Hematopoietic multipotent progenitor cell treated with erythropoietin and hydrocortisone succinate and interleukin-3 and kit ligand, for 15 days (in vitro differentiated cells): ENCODE results near the gene FOXC2.

Experiments used
- DNase-seq: peaks from one replicate; pipeline ENCODE4 v3.0.0-alpha.2; 2015; ENCODE audit warnings: low spot score

FOXC2 gene

DNA sequence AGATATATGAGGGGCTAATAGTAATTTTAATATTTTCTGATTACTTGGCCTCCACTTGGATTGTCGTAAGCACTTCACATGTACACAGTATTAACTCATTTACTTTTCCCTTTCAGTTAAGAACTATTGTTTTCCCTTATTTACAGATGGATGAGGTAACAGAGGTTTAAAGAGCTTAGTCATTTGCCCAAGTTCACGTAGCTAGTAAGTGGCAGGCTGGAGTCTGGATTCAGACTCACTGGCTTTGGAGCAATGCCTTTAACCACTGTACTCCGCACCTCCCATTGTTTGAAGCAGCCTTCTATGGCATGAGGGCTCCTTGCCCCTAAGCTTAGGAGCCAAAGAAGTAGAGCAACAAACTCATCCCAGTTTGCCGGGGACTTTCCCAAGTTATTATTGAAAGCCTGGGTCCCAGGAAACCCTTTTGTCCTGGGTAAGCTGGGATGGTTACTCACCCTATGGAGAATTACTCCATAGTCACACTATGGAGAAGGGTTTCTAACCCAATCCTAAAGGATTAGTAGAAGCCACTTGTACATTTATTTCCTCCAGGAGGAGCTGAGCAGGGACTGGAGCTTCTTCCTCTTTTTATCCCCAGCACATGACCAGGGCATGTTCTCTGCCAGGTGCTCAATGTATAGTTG, 24.0 kb downstream of the FOXC2 start:
- no peak for DNase-seq

- no peak for DNase-seq
These were observed 24.6 kb downstream of the FOXC2 start for GRCh38 chr16:86591270-86591669.

- no peak for DNase-seq
These were observed 27.4 kb downstream of the FOXC2 start for GRCh38 chr16:86593913-86594620.

- no peak for DNase-seq
These were observed 28.1 kb downstream of the FOXC2 start for GRCh38 chr16:86594721-86595120.

- DNase-seq: no peak
These were observed 29.5 kb downstream of the FOXC2 start for GRCh38 chr16:86595983-86596605.

DNA sequence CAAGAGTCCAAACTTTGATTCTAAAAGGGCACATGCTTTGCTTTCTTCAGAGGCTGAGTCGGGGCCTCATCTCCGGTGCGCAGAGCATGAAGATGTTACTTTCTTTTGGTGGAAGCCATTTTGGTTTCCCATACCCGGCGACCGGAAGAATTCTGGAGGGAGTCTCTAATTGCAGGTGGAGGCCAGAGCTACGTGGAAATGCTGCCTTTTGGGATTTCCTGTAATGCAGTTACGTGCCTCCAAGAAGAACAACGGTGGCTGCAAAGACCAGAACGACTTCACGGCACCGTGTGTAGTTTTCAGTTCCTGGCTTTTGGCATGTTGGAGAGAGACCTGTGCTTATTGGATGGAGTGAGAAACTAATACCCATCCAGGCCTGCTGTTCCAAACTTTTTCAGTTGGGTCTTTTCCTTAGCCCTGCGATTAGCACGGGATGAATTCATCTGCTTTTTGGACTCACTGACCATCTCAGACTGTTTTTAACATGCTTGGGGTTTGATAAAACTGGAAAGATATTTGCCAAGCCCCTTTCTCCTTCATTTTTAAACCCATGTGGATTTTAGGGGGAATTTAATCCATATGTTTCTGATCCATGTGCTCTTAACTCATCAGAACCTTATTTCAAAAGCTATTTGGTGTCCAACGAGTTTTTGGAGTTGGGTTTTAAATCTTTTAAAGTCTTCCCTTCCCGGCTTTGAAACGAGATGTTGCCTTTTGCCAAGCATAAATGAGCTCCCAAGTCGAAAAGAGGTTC, 30.7 kb downstream of the FOXC2 start:
- no peak for DNase-seq

DNA sequence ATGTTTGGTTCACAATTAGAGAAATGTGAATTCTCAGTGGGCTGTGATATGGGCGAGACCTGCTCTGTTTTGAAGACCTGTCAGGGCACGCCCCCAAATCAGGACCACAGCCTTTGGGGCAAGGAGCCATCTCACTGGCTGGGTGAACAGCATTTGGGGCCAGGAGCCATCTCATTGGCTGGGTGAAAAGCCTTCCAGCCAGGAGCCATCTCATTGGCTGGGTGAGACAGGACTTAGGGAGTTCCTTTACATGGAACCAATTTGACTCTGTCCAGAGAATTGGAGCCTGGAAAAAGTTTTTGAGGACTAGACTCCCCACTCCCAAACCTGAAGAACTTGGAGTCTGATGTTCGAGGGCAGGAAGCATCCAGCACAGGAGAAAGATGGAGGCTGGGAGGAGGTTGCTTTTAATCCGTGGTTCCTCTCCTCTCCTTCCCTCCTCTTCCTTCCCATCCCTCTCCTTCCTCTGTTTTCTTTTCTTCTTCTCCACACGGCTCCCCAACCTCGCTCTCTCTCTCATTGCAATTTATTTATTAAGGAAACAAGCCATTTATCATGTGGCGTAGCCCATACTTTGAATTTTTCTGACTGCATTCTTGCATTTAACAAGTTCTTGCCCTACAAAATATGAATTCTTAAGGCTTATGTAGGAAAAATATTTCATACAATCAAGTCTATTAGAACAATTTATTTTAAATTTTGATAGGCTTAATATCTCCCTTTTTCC, 31.4 kb downstream of the FOXC2 start:
- no peak for DNase-seq

GRCh38 chr16:86598607-86599565, 32.3 kb downstream of the FOXC2 start:
- DNase-seq: no peak

GRCh38 chr16:86601356-86601755, 34.7 kb downstream of the FOXC2 start:
- no peak for DNase-seq

- no peak for DNase-seq
These were observed 35.9 kb downstream of the FOXC2 start for GRCh38 chr16:86602521-86602920.

GRCh38 chr16:86604436-86605193, 38.0 kb downstream of the FOXC2 start:
- no peak for DNase-seq

DNA sequence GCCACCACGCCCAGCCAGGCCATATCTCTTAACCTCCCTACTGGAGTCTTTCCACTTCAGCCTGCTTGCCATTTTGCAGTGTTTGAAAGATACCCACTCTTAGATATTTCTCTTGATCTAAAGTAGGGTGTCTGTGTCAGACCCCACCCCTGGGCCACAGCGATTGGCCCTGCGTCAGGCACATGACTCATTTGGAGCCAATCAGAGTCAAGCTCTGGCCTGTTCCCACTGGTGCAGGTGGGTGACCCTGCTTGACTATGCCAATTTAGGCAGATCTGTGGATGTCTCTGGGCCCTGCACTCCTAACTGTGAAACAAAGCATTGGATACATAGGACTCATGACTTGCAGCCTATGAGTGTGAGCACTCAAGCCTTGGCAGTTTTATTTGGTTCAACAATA, 39.3 kb downstream of the FOXC2 start:
- no peak for DNase-seq

GRCh38 chr16:86608301-86608747, 41.7 kb downstream of the FOXC2 start:
- DNase-seq: no peak

- DNase-seq: no peak
These were observed 42.5 kb downstream of the FOXC2 start for GRCh38 chr16:86609115-86609514.

DNA sequence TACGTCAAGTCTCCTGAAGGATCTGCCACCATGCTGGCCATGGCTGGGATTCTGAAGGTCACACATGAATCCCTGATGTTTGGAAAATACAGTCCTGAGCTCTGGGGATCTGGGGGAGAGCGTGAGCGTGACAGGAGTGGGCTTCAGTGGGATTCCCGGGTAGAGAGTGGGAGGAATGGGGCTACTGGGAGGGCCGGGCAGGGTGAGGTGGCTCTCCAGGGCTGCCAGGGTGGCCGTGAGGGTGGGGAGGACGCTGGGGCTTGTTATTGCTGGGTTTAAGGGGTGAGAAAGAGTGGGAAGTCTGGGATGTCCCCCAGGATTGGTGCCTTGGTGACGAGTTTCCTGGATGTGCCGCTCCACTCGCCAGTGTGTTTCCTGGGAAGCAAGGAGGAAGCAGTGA, 43.0 kb downstream of the FOXC2 start:
- DNase-seq: no peak

DNA sequence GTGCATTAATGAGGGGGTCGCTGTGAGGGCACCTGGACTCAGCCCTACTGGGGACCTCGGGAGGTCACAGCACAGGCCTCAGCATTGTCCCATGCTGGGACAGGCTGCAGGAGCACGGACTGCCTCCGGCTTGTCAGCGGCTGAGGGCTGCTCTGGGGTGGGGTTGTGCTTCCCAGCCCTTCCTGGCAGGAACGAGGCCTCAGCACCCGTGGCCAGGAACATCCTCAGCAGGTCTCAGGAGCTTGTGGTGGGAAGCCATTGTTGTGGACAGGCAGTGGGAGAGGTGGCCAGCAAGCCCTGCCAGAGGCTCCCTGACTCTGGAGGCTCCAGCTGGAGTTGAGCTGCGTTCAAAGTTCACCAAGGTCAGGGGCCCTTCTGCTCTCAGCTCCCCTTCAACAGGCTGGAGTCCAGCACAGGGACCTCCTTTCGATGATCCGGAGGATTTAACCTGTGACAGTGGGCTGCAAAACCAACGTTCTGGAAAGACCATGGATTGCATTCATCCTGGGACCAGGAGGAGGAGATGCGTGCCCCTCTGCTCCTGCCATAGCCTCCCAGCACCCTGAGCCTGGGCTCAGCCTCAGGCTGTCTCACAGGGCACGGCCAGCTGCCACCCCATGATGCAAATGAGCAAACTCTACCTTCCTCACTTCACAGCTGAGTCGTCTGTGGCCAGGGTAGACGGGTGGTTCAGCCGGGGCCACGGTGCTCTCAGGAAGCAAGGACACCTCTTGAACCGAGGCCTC, 44.3 kb downstream of the FOXC2 start:
- no peak for DNase-seq

- DNase-seq: no peak
These were observed 44.9 kb downstream of the FOXC2 start for GRCh38 chr16:86611525-86611855.

GRCh38 chr16:86611941-86612340, 45.3 kb downstream of the FOXC2 start:
- DNase-seq: no peak

DNA sequence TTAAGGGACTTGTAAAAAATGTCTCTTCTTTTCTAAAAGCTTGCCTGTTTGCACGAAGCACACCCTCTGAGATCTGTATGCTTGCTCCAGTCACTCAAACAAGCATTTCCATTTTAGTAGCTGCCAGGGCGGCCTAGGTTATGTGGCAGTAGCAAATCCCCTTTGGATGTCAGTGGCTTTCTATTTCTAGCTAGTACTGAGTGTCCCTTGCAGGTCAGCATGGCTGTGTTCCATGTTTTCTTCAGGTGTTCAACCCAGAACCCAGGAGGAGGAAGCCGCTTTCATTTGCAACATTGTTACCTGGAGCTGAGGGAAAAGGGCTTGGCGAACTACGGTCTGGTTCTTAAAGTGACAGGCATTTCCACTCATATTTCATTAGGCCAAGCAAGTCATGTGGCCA, 48.1 kb downstream of the FOXC2 start:
- no peak for DNase-seq
